HG03064 (cell line): Measurements from ENCODE around the gene DNMBP.
"Not testable (repeated sequence)": the region's sequence is repeated elsewhere in the genome, so short reads cannot be mapped to it uniquely, and the experiment has no call there.

Source experiments
- ATAC-seq: cut with Tn5 transposase; IDR thresholded peaks from one replicate; pipeline ENCODE4 v1.9.1; 2021; ENCODE audit warnings: low read depth; ENCODE audit not compliant: unreplicated experiment

DNMBP gene

GRCh38 chr10:99843310-99843709 lies 166.4 kb downstream of the DNMBP start:
- ATAC-seq: no peak

GRCh38 chr10:99841746-99842145 lies 168.0 kb downstream of the DNMBP start:
- ATAC-seq: no peak

GRCh38 chr10:99840859-99841258 lies 168.9 kb downstream of the DNMBP start:
- not testable (repeated sequence) for ATAC-seq

DNA sequence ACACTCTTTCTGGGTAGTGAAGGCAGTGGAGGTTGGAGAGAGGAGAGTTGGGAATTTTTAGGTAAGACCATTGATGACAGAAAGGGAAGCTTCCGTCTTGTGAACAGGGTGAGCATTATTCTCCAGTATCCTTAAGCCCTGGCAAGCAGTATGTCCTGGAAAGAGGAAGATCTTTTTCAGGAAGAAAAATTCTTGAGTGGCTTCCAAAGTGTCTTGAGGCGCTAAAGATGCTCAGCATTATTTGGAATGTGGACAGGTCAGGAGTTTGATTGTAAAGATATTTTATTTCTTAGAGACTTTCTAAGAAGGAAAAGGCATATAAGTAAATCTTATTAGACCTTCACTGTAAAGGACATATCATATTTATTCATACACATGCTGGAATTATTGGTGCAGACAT lies 173.0 kb downstream of the DNMBP start:
- ATAC-seq: no peak

DNA sequence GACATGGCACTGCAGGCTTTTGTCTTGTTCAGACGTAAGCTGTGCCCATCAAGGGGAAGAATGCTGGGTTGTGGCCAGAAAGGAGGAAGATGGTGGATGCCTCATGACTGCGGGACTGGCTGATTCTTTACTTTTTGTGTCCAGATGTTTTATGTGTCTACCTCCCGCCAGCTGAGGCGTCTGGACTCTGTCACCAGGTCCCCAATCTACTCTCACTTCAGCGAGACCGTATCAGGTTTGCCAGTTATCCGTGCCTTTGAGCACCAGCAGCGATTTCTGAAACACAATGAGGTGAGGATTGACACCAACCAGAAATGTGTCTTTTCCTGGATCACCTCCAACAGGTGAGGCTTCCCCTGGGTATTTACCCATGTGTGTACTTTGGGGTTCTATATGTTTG lies 173.8 kb downstream of the DNMBP start:
- ATAC-seq: no peak

- no peak for ATAC-seq
Observed at GRCh38 chr10:99834410-99834809, 175.3 kb downstream of the DNMBP start.

- ATAC-seq: no peak
Observed at GRCh38 chr10:99832439-99832838, 177.3 kb downstream of the DNMBP start.

GRCh38 chr10:99828464-99828863 lies 181.3 kb downstream of the DNMBP start:
- ATAC-seq: no peak

- ATAC-seq: no peak
Observed at GRCh38 chr10:99827936-99828335, 181.8 kb downstream of the DNMBP start.
